Right lobe of liver (tissue), 6 donors: Measurements from ENCODE around the gene PIGC. TPM values are rescaled to one million over a fixed set of nuclear protein-coding genes. Genes with fewer than 3 reads are reported as not detected.

Experiments
- ATAC-seq, 4 donors: fragments of 200-7000 bp; cut with Tn5 transposase; one replicate each; pipeline ENCODE4 v1.9.1; 2020; ENCODE audit warnings: mild to moderate bottlenecking in 4 of 4, moderate library complexity in 4 of 4
- DNase-seq, 3 donors: peaks; one replicate each; pipeline ENCODE4 v3.0.0-alpha.2; 2020
- H3K27ac ChIP-seq, 3 donors: fragments of 200-600 bp; one replicate each; pipeline ENCODE4 v1.8.0; 2022
- H3K27me3 ChIP-seq, 2 donors: fragments of 200-600 bp; one replicate each; pipeline ENCODE4 v1.8.0; 2022
- H3K36me3 ChIP-seq, 4 donors: fragments of 200-600 bp; sonication (generic) in 1 of 4; one replicate each; pipeline versions ENCODE4 v1.5.1 to v1.8.0; 2017 to 2022; ENCODE audit warnings: control low read depth in 1 of 4
- H3K4me1 ChIP-seq, 4 donors: fragments of 200-600 bp; sonication (generic) in 1 of 4; one replicate each; pipeline versions ENCODE4 v1.5.1 to v1.8.0; 2017 to 2022; ENCODE audit warnings: control low read depth in 1 of 4
- H3K4me3 ChIP-seq, 3 donors: fragments of 200-600 bp; one replicate each; pipeline ENCODE4 v1.8.0; 2022
- H3K9me3 ChIP-seq, 4 donors: fragments of 200-600 bp; sonication (generic) in 1 of 4; one replicate each; pipeline versions ENCODE4 v1.5.1 to v1.8.0; 2017 to 2022; ENCODE audit warnings: control low read depth in 1 of 4
- CTCF ChIP-seq, 4 donors: fragments of 200-600 bp in 3 of 4; fragments of 450-650 bp in 1 of 4; IDR thresholded peaks; one replicate each; pipeline versions ENCODE4 v1.5.1 to v1.8.0; 2016 to 2022; ENCODE audit warnings: antibody characterized with exemption in 4 of 4, mild to moderate bottlenecking in 2 of 4
- POLR2A ChIP-seq: fragments of 450-650 bp; IDR thresholded peaks from one replicate; pipeline ENCODE4 v1.6.1; 2017; ENCODE audit warnings: antibody characterized with exemption, mild to moderate bottlenecking
- WGBS: methylation state at CpG from one replicate; pipeline ENCODE4 v1.1.6; 2018; ENCODE audit warnings: low coverage, low lambda C conversion rate; ENCODE audit not compliant: insufficient coverage; ENCODE audit errors: missing lambda C conversion rate; 5-methylcytosine and 5-hydroxymethylcytosine counted together
- intact Hi-C, 2 donors: fragments of 100-400 bp; cut with DNase I; formaldehyde crosslinking; loops; one replicate each; pipeline versions ENCODE4 v1.11.2 to v1.14.1; 2022
- total RNA-seq, 6 experiments: library from RNA; depleted of rRNA in 2 of 6; stranded (reverse); fragments of >200 nt in 2 of 6; fragmentation: NEBNext Ultra II Directional in 3 of 6; extraction: Animal tissue kit (Norgen Biotek cat#: 25700) in 3 of 6; gene quantifications; one replicate each; pipeline versions ENCODE4 v1.1.0 to v1.2.4, GENCODE V29; 2016 to 2023
- donor health status: DM: no; HTN: yes; CAD: no.
- donor health status: DM: no; HTN: no; CAD: no.
- donor health status: DM: no; HTN: no; CAD: no.
- donor health status: DM: no; HTN: yes; CAD: no.
- donor health status: DM: no; HTN: yes; CAD: no.

Gene PIGC
- total RNA-seq, 6 experiments from 2014 or later, result 6.7 to 12.0 (median 8.7) TPM

GRCh38 chr1:172430128-172430454, 13.8 kb downstream of the PIGC start:
- H3K36me3 ChIP-seq, result no peaks in the 10 kb centered on the region
- no peak overlapping the region for H3K4me3 ChIP-seq
- intact Hi-C loops, result no loop called here
- H3K27me3 ChIP-seq, result no peaks in the 10 kb centered on the region
- no peak overlapping the region for H3K27ac ChIP-seq
- DNase-seq (no peak), ATAC-seq (no peak)
- 56% methylated on average over 1 of the region's 1 CpG for WGBS
- no peak for TF ChIP-seq POLR2A
- TF ChIP-seq CTCF (IDR thresholded peaks at IDR 0.05), result no peak
- peaks cover 0 to 3% (median 0%) of the 10 kb centered on the region in 4 donors for H3K4me1 ChIP-seq
- no peaks in the 10 kb centered on the region for H3K9me3 ChIP-seq

- Histone ChIP-seq H3K4me3 (no peak overlapping the region), H3K27me3 (no peaks in the 10 kb centered on the region), H3K9me3 (no peaks in the 10 kb centered on the region), H3K4me1 (peaks cover 0 to 3% (median 0%) of the 10 kb centered on the region in 4 donors), H3K36me3 (no peaks in the 10 kb centered on the region), H3K27ac (no peak overlapping the region)
- ATAC-seq, result peak; percentile 70 to 91 (median 78)
- intact Hi-C loops, result no loop called here
- TF ChIP-seq CTCF (IDR thresholded peaks at IDR 0.05), result peak; percentile 67 to 85 (median 72)
- TF ChIP-seq POLR2A, result no peak
- DNase-seq, result no peak
- WGBS, result 60% methylated on average over 1 of the region's 1 CpG
Measured at GRCh38 chr1:172429331-172430127, 14.3 kb downstream of the PIGC start.

GRCh38 chr1:172427191-172427590, 16.7 kb downstream of the PIGC start:
- Histone ChIP-seq H3K4me3 (no peak overlapping the region), H3K4me1 (peaks cover 0 to 2% (median 0%) of the 10 kb centered on the region in 4 donors), H3K27ac (no peak overlapping the region), H3K9me3 (no peaks in the 10 kb centered on the region), H3K27me3 (no peaks in the 10 kb centered on the region), H3K36me3 (no peaks in the 10 kb centered on the region)
- ATAC-seq (no peak), DNase-seq (no peak)
- WGBS, result 100% methylated on average over 2 of the region's 2 CpGs
- intact Hi-C loops, result no loop called here
- no peak for TF ChIP-seq CTCF (IDR thresholded peaks at IDR 0.05)
- no peak for TF ChIP-seq POLR2A

- Histone ChIP-seq H3K27ac (no peak overlapping the region), H3K4me3 (no peak overlapping the region), H3K36me3 (no peaks in the 10 kb centered on the region), H3K9me3 (no peaks in the 10 kb centered on the region), H3K4me1 (no peaks in the 10 kb centered on the region), H3K27me3 (no peaks in the 10 kb centered on the region)
- WGBS, result 100% methylated on average over 3 of the region's 3 CpGs
- intact Hi-C loops, result no loop called here
- DNase-seq, result no peak
- TF ChIP-seq CTCF (IDR thresholded peaks at IDR 0.05) (no peak), POLR2A (no peak)
- ATAC-seq, result no peak
Measured at GRCh38 chr1:172425339-172425738, 18.5 kb downstream of the PIGC start.
